COLO829 (cell line): ENCODE data around the gene RBM38.

Experiments
- DNase-seq: peaks from one replicate; pipeline ENCODE4 v3.0.0; 2012; ENCODE audit warnings: low spot score

Gene RBM38

DNA sequence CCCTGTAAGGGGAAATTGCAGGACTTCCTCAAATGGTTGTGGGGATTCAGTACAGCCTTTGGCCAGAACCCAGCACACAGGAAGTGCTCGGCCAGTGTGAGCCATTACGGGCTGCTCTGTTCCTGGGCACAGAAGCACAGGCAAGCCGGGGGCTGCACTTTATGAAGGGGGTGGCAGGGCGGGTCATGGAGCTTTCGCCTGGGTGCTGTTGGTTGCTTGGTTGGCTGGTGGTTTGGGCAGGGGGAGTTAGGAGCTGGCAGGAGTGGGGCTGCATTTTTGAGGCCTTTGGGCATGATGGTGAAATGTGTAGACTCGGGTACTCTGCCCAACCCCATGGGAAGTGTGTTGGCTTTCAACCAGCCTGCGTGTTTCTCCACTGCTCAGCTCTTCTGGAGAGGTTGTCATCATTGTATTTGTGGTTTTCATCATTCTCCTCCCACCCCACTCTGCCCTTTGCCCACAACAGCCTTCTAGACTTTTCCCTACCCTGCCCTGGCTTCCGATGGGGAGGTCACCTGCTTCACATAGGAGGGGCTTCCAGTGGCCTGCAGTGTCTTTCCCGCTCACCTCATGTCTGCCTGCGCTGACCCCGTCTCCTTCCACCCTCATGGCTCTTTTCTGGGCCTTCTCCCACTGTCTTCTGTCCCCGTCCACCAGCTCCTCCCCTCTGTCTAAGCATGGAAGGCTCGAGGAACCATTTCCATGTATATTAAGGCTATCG, 16.1 kb upstream of the RBM38 start:
- DNase-seq, result no peak

DNA sequence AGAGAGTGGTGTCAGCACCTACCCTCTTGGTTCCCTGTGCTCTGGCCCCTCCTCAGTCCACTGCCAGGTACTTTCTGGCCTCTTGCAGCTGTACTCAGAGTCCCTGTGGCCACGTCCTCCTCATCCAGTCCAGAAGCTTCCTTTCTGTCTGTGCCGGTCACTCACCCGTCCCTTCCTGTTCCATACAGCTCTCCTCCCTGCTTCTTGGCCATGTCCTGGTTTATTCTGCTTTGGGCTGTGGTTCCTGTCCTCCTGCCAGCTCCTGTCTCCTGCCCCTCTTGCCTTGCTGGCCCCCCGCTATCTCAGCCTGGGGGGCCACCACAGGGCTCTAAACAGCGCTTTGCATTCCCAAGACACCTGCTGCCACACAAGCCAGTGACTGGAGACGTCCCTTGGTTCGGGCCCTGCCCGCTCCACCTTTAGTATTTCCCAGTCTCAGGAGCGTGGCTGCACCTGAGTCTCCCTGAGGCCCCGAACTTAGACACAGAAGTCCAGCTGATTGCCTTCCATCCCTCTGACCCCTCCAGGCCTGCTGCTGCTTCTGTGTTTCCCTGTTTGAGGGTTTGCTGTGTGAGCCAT, 15.5 kb upstream of the RBM38 start:
- DNase-seq, result no peak

DNA sequence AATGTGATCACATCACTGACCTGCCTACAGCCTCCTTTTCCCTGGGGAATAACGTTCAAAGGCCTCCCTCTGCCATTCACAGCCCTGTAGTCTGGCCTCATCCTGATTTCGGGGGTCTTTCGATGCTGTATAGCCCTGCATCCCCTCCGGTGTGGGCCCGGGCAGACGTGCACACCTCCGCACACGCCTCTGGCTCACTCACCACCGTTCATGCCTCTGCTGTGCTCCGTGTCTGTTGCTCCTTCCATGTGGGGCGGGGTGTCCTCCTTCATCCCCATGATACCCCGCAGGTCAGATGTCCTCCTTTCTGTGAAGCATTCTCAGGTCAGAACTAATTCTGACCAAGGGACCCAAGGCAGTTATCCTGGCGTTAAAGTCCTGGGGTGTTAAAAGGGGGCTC, 13.8 kb upstream of the RBM38 start:
- no peak for DNase-seq

DNA sequence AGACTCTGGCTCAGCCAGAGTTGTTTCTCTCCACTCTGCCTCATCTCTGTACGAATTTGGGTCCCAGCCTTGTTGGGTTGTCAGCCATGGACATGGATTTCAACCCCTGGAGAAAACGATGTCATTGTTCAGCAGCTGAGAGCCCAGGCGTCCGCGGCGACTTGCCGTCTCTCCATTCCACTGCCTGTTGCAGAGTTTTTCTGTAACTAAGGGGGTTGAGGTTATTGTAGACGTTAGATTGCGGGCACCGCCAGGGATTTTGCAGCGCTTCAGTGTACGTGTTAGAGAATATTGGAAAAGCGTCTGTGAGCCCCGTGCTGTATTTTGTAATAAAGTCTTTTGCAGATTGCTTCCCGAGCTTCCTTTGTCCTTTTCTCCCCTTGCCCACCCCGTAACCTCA, 13.1 kb upstream of the RBM38 start:
- no peak for DNase-seq

DNA sequence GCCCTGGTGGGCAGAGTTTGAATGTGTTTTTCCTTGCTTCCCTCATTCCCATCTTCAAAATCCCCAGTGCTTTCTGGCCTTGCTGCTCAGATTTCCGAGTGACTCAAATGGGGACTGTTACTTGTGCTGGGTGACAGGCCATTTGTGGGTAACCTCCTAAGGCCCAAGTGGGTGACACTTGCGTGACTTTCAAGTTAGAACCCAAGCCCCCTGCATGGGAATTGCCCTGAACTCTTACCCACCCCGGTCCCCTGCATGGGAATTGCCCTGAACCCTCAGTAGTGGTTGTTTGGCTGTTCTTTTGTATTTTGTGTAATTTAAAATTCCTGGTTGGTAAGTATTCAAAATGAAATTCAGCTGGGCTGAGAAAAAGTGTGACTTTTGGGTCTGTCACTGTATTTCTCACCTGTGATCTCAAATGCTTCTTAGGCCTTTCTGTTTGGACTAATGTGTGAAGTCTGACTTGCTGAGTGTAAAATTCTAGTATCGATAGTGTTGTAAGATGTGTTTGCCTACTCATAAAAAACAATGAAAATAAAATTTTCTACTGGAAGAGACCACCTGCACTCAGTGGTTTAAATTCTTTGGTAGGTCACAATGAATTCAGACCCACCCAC, 12.4 kb upstream of the RBM38 start:
- no peak for DNase-seq

DNA sequence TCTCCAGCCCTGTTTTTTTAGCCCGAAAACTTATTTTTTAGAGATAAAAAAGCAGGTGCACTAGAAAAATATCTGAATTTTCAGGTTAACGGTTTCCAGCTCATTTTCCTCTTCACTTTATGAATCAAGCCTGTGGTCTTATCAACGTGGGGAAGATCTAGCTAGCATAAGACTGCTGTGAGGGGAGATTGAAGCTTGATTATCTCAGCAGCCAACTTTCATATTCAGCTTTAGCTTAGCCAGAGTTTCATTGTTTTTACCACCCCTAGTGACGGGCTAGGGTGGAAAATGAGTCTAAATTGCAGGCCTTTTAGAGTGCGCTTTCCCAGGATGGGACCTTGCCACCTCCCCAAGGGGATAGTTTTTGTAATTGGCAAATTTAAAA, 11.9 kb upstream of the RBM38 start:
- no peak for DNase-seq

DNA sequence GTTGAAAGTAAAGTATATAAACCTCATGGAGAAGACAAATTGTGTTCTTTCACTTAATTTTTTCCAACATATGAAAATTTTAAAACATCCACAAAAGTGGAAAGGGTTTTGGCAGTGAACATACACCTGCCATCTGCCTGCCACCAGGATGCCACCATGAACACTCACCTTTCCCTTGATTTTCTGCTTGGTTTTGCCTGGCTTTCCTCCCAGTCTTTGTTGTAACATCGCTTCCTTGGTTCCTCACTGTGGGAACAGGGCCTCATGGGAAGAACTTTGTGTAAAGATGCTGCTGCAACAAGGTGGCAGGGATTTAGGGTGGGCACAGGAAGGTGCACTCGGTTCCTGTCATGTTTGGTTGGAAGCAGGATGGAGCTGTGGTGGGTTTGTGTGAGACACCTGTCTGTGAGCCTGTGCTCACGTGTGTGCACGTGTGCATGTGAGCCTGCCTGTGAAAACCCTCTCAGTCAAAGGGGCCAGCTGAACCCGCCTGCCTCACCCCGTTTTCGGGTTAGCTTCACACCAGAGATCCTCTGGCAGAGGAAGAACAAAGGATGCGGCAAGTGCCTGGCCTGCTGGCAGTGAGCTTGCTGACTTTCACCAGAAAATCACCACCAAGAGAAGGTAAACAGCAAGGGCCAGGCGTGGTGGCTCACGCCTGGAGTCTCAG, 11.0 kb upstream of the RBM38 start:
- no peak for DNase-seq

DNA sequence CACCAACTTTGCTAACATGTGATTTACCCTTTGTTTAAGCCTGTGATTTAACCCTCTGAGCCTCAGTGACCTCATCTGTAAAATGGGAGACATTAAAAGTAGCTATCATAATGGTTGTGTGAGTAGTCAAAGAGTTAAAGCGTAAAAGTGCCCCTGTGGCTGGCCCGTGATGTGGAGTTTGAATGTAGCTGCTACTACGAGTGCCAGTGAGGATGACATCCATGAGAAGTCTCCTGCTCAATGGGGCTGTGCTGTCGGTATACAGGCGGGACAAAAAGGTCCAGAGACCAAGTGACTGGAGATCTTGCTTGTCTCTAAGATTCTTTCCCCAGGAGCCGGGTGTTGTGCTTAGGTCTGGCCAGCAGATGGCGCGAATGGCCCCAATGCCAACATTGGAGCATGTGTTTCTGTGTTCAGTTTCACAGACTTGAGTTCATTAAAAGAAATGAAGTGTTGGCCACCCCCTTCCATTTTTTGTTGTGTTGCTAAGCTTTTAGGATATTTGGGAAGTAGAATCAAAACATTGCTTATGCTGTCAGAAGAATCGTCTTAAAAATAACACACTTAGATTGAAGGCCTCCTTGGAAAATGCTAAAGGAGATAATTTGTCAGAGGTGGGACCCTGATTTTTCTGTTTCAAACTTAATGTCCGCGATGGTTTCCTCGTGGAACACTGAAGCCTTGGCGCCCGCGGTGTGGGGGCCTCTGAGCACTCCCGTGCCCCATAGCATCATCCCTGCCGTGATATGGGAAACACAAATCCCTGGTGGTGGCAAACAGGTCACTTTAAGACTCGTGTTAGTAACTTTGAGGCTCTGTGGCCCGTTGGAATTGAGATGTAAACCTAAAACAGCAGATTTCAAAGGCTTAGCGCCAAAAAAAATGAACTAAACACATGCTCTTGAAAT, 9.3 kb upstream of the RBM38 start:
- peak; percentile 94 for DNase-seq

DNA sequence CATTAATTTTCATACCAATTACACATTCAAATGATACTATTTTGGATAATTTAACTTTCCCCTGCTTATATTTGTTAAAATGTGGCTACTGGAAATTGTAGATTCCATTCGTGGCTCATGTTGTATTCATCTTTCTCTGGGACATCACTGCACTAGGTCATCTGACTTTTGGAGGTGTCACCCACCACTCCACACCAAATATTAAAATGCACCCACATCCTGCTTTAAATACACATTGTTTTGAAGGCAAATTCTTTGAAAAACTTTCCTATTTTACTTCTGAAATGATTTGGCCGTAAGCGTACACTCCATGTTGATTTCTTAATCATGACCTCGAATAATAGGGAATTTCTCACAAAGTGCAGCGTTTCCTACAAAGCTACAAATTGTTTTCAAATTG, 8.7 kb upstream of the RBM38 start:
- DNase-seq, result no peak

DNA sequence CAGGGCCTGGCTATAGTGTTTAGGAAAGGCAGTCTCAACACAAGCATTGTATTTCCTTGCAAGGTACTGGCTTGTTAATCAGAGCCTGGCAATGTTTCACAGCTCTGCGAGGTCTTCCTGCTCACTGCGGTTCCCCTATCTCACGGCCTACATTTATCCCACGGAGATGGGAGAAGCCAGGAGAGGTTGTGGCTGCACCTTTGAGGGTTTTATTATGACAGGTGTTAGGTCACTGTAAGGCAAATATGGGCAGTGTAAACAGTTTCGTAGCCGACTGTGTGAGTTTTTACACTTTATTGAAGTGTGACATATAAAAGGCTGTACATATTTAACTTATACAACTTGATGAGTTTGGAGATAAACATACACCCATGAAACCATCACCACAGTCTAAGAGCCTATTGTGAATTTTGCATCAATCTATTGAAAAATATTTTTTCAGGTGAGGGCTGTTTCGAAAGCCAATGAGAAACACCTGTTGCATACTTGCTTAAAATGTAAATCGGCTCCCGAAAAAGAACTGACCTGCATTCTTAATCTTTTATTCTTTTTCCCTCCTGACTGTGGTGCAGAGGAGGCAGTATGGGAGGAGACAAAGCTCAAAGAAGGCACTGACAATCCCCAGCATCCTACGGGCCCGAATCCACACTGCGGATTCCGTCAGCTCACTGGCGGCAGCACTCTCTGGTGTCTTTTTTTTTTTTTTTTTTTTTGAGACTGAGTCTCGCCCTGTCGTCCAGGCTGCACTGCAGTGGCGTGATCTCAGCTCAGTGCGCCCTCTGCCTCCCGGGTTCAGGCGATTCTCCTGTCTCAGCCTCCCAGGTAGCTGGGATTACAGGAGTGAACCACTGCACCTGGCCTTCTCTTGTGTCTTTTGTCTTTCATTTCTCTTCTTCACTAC, 7.5 kb upstream of the RBM38 start:
- no peak for DNase-seq

DNA sequence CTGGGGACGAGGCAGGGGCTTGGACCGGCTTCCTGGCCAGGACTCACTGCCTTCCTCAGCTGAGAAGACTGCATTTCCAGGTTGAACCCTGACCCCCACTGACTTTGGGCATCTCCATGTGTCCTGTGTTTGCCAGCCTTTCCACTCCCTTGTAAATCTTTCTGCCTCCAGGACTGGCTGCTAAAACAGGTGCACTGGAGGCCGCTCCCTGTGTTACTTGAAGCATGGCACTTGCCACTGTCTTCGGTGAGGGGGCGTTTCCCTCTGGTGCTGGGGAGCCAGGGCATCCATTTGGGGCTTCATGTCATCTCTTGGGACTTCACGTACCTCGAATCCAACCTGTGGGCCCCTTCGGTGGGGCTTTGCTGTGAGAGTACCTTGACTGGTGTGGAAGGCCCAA, 6.7 kb upstream of the RBM38 start:
- no peak for DNase-seq

DNA sequence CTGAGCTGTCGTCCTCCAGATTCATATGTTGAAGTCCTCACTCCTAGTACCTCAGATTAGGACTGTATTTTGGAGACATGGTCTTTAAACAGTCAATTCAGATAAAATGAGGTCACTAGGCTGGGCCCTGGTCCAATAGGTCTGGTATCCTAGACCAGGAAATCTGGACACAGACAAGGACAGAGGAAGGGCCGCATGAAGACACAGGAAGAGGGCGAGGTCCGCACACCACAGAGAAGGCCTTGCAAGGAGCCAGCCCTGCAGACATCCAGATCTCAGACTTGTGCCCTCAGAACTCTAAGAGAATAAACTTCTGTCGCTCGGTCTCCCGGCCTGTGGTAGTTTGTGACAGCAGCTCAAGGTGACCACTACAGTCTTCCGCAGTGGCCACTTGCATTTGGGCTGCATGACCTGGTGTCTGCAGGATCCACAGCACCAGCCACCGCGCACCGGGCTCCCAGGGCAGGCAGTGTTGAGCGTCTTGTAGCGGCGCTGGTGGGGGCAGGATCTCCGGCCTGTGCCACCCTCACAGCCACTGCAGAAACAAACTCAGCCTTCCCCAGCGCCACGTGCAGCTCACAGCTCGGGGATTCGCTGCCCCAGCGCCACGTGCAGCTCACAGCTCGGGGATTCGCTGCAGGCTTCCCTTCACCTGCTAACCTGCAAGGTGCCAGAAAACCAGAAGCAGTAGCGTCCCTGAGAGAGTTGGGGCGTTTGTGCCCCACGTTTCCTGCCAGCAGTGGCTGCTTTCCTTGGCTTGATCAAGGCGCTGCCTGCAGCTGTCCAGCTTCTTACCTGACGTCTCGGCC, 6.0 kb upstream of the RBM38 start:
- DNase-seq, result no peak

DNA sequence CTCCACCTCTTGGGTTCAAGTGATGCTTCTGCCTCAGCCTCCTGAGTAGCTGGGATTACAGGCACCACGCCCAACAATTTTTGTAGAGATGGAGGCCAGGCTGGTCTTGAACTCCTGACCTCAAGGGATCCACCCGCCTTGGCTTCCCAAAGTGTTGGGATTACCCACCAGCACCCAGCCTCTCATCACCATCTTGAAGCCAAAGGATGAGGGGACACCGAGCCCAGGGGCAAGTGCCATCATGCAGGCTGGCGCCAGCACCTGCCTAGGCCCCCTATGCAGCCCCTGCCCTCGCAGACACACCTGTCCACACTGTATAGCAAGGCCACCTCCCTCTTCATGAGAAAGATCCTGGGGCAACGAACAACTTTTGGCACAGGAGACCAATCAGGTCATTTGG, 5.3 kb upstream of the RBM38 start:
- no peak for DNase-seq

DNA sequence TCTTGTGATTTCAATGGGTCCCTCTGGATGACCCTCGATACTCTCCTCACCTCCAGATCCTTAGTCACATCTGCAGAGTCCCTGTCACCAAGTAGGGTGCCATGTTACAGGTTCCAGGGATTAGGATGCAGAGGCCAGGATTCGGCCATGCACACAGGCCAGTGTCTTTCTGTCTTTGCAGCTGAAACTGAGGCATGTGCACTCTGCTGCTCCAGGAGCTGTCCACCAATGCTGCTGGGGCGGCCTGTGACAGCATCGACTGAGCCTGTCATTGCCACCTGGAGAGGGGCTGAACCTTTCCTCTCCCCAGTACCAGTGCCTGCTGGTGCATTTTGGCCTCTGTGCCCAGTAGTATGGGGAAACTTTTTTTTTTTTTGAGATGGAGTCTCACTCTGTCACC, 4.4 kb upstream of the RBM38 start:
- no peak for DNase-seq

DNA sequence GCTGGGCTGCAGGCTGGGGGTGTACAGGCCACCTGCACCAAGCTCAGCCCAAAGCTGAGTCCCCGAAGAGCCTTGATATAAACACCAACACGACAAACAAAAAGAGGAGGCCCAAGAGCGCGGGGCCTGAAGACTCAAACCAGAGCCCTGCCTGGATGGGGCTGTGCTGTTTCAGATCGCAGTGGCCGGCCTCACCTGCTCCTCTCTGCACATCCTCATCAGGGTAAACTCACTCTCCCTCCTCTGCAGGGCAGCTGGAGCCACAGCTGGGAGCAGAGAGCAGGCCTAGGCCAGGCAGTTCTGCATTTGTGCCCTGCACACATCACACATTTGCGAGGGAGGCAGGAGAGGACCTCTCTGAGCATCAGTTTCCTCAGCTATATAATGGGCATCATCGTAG, 3.7 kb upstream of the RBM38 start:
- no peak for DNase-seq

DNA sequence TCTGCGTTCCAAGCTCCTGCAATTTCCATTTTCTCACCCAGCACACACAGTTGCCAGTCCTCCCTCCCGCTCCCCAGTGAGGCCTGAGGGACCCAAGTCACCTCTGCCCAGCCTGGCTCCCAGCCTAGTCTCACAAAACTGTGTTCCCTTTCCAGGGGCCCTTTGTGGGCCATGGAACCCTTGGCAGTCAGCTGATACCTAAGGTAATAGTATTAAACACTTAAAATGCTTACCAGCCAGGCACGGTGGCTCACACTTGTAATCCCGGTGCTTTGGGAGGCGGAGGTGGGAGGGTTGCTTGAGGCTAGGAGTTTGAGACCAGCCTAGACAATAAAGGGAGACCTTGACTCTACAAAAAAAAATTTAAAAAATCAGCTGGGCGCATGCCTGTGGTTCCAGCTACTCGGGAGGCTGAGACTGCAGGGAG, 3.2 kb upstream of the RBM38 start:
- DNase-seq, result no peak

DNA sequence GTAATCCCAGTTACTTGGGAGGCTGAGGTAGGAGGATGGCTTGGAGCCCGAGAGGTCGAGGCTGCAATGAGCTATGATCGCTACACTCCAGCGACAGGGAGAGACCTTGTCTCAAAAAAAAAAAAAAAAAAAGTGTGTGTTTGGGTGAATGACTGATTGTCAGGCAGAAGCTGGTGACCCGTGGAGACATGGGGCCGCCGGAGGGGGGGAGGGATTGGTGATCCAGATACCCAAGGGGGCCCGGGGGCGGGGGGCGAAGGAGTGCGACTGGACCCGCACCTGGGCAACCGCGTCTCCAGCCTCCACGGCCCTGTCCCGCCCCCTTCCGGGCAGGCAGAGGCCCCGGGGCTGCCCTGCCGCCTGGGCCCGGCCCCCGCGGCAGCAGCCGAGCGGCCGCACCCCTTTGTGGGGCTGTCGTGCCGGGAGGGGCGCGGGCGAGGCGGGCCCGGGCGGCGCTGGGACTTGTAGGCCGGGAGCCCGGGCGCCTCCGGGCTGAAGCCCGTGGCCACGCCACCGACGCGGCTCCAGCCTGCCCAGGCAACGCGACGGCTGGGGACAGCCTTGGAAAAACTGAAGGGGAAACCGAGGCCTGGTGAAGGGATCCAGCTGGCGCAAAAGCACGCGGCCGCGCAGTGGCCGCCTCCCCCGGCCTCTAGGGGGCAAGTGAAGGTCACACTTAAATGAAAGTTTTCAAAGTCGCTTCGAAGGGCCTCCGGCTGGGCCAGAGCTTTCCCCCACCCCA, 2.1 kb upstream of the RBM38 start:
- DNase-seq, result no peak

DNA sequence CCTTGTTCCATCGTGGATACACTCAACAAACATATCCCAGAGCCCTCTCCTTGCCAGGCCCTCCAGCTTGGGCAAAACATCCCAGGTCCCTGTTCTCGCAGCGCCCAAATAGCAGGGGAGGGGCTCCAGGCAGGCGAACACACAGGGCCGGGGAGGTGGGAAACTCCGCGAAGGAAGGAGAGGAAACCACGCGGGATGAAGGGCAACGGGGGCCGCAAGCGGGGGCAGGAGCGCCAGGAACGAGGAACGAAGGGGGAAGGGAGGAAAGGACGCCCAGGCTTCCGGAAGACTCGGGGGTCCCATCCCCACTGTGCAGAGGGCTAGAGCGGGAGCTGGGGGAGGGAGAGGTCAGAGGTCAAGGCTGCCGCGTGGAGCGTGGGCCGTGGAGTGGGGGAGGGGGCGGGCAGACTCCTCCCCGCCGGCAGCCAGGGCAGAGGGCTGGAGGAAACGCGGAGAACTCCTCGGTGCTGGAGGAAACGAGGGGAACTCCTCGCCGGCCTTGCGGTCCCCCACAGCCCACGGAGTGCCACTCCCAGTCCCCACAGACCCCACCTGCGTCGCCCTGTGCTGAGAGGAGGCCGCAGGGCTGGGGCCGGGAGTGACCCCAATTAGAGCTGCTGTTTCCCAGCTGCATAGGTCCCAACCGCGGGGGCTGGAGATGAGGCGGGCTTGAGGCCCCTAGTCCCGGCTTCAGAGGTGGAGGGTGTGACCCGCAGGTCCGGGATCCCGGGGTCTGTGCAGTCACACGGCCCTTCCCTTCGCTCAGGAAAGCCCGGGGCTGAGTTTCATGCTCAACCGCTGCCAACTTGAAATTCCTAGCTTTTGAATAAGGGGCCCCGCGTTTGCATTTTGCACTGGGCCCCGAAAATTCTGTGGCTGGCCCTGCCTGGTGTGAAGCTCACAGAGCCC, 1.2 kb upstream of the RBM38 start:
- no peak for DNase-seq
